K562 (cell line): ENCODE data around the gene SLC25A31. TPM values are rescaled to one million over a fixed set of nuclear protein-coding genes. Genes with fewer than 3 reads are reported as not detected.

Source experiments
- C11orf30 ChIP-seq: fragments of 450-650 bp; IDR thresholded peaks from 2 replicates; pipeline ENCODE4 v1.6.1; 2016; ENCODE audit warnings: low read depth, mild to moderate bottlenecking
- CBX1 ChIP-seq: sonication (generic); IDR thresholded peaks from 2 replicates; pipeline ENCODE4 v1.6.1; 2016; ENCODE audit warnings: antibody characterized with exemption, low read depth, mild to moderate bottlenecking
- DDX20 ChIP-seq: fragments of 450-650 bp; IDR thresholded peaks from 2 replicates; pipeline ENCODE4 v1.6.1; 2016; ENCODE audit warnings: missing genetic modification characterization, low read depth, mild to moderate bottlenecking, missing compliant biosample characterization, moderate library complexity
- E2F6 ChIP-seq, 2 experiments: IDR thresholded peaks; 2 replicates each; pipeline ENCODE4 v1.6.1; 2011; ENCODE audit warnings: borderline replicate concordance in 1 of 2, control low read depth in 1 of 2, low read depth in 1 of 2, low read length in 1 of 2, mild to moderate bottlenecking in 1 of 2, mixed read lengths in 1 of 2, moderate library complexity in 1 of 2; ENCODE audit not compliant: insufficient read depth in 1 of 2, insufficient read length in 1 of 2, poor library complexity in 1 of 2, severe bottlenecking in 1 of 2; ENCODE audit errors: extremely low read depth in 1 of 2
- FOS ChIP-seq: IDR thresholded peaks from 3 replicates; pipeline ENCODE4 v1.6.1; 2011; ENCODE audit not compliant: insufficient read length; ENCODE audit errors: extremely low read depth
- HBP1 ChIP-seq: fragments of 450-650 bp; formaldehyde crosslinking; IDR thresholded peaks from 2 replicates; pipeline ENCODE4 v1.4.0; 2022; ENCODE audit warnings: missing genetic modification characterization
- KLF6 ChIP-seq: fragments of 250-450 bp; sonication (Bioruptor Pico); IDR thresholded peaks from 2 replicates; pipeline ENCODE4 v1.4.0; 2020; ENCODE audit warnings: mild to moderate bottlenecking, moderate library complexity, borderline replicate concordance
- MCM3 ChIP-seq: fragments of 450-650 bp; IDR thresholded peaks from 2 replicates; pipeline ENCODE4 v1.6.1; 2016
- PHB ChIP-seq: fragments of 250-450 bp; sonication (Bioruptor Pico); IDR thresholded peaks from 2 replicates; pipeline ENCODE4 v1.5.0; 2021
- RBFOX2 ChIP-seq: fragments of 200-400 bp; formaldehyde crosslinking; IDR thresholded peaks from 2 replicates; pipeline ENCODE4 v1.6.1; 2017; ENCODE audit warnings: low read depth, mild to moderate bottlenecking, low read length, moderate library complexity
- SIX5 ChIP-seq, 2 experiments: IDR thresholded peaks; 2 replicates each; pipeline ENCODE4 v1.6.1; 2011; ENCODE audit warnings: low read length in 2 of 2, borderline replicate concordance in 1 of 2, low read depth in 1 of 2, mild to moderate bottlenecking in 1 of 2, moderate library complexity in 1 of 2; ENCODE audit not compliant: insufficient read depth in 1 of 2
- SP2 ChIP-seq: IDR thresholded peaks from 2 replicates; pipeline ENCODE4 v1.6.1; 2011; ENCODE audit warnings: mild to moderate bottlenecking, low read depth, low read length, moderate library complexity; ENCODE audit not compliant: poor library complexity, severe bottlenecking; ENCODE audit errors: extremely low read depth
- SREBF2 ChIP-seq: sonication (generic); formaldehyde crosslinking; IDR thresholded peaks from 2 replicates; pipeline ENCODE4 v1.4.0; 2020; ENCODE audit warnings: mild to moderate bottlenecking, missing genetic modification reagents
- STAT6 ChIP-seq: sonication (generic); formaldehyde crosslinking; IDR thresholded peaks from 2 replicates; pipeline ENCODE4 v1.8.1; 2023; ENCODE audit warnings: mild to moderate bottlenecking, missing genetic modification reagents
- XRCC5 ChIP-seq: fragments of 200-400 bp; formaldehyde crosslinking; IDR thresholded peaks from 2 replicates; pipeline ENCODE4 v1.6.1; 2017; ENCODE audit warnings: low read depth, mild to moderate bottlenecking, low read length
- ZNF124 ChIP-seq: sonication (generic); formaldehyde crosslinking; IDR thresholded peaks from 2 replicates; pipeline ENCODE4 v1.8.1; 2022; ENCODE audit warnings: missing genetic modification reagents
- ZNF431 ChIP-seq: sonication (generic); formaldehyde crosslinking; IDR thresholded peaks from 2 replicates; pipeline ENCODE4 v1.8.0; 2022; ENCODE audit warnings: mild to moderate bottlenecking, missing genetic modification reagents
- ZSCAN32 ChIP-seq: fragments of 450-650 bp; formaldehyde crosslinking; IDR thresholded peaks from 2 replicates; pipeline ENCODE4 v1.4.0; 2020; ENCODE audit warnings: mild to moderate bottlenecking, moderate library complexity
- polyA plus RNA-seq, 8 experiments: library from polyadenylated mRNA; depleted of rRNA in 4 of 8; stranded (reverse) in 5 of 8; unstranded in 3 of 8; fragments of >200 nt; fragmentation: Nextera tagmentation in 2 of 8; fragmentation: Illumina TruSeq in 1 of 8; extraction: Ambion mirVana in 2 of 8; extraction: Trizol in 1 of 8; gene quantifications; 2 replicates each; pipeline versions ENCODE4 v1.2.1 to v1.2.3, GENCODE V29; 2011 to 2014; ENCODE audit warnings: inconsistent platforms in 1 of 8, missing spikeins in 1 of 8
- total RNA-seq, 7 experiments: library from RNA; depleted of rRNA in 6 of 7; stranded (reverse); fragments of >200 nt in 6 of 7; fragmentation: Illumina TruSeq in 2 of 7; extraction: Trizol in 2 of 7; gene quantifications; 2 replicates each; pipeline versions ENCODE4 v1.2.1 to v1.2.3, GENCODE V29; 2011 to 2021; ENCODE audit warnings: low replicate concordance in 1 of 7
- TF ChIP-seq, protein P1 (sequence below): fragments of 450-650 bp; IDR thresholded peaks from 2 replicates; pipeline ENCODE4 v1.6.1; 2017; ENCODE audit warnings: mild to moderate bottlenecking, moderate library complexity
- TF ChIP-seq, protein P2 (sequence below): fragments of 150-350 bp; conservative IDR thresholded peaks from 2 replicates; pipeline ENCODE4 v1.6.1; 2014; ENCODE audit warnings: low read length

Gene SLC25A31
- total and polyA plus RNA-seq, 9 of the 15 experiments (the other 6 are each of a cell fraction or from before 2014, with no cell fraction given): 0.07 TPM; not detected in 8

- TF ChIP-seq XRCC5: no peak
- no peak for TF ChIP-seq SREBF2 (CRISPR knock-in tag)
- no peak for TF ChIP-seq SP2
- TF ChIP-seq MCM3: no peak
- no peak for TF ChIP-seq ZNF124
- no peak for TF ChIP-seq ZNF431 (CRISPR knock-in tag)
- TF ChIP-seq ZSCAN32 (CRISPR knock-in tag): no peak
- TF ChIP-seq CBX1: peak; percentile 56; the same call in 1 of the 2 replicates
- TF ChIP-seq FOS: no peak
- no peak for TF ChIP-seq PHB (CRISPR knock-in tag)
- TF ChIP-seq HBP1 (CRISPR knock-in tag): no peak
- peak in 1 of 2 experiments; percentile 9 for TF ChIP-seq E2F6 (IDR thresholded peaks at IDR 0.05; ENCODE audit: borderline replicate concordance in 1 of 2, extremely low read depth in 1 of 2, insufficient read depth in 1 of 2, insufficient read length in 1 of 2, low read depth in 1 of 2, low read length in 1 of 2, poor library complexity in 1 of 2, severe bottlenecking in 1 of 2)
- TF ChIP-seq DDX20 (tag): no peak
- TF ChIP-seq C11orf30: no peak
- TF ChIP-seq KLF6: no peak
- TF ChIP-seq RBFOX2: no peak
- no peak for TF ChIP-seq SIX5 (IDR thresholded peaks at IDR 0.05; ENCODE audit: borderline replicate concordance in 1 of 2, insufficient read depth in 1 of 2, low read depth in 1 of 2, low read length in 2 of 2)
- TF ChIP-seq, protein P1, sequence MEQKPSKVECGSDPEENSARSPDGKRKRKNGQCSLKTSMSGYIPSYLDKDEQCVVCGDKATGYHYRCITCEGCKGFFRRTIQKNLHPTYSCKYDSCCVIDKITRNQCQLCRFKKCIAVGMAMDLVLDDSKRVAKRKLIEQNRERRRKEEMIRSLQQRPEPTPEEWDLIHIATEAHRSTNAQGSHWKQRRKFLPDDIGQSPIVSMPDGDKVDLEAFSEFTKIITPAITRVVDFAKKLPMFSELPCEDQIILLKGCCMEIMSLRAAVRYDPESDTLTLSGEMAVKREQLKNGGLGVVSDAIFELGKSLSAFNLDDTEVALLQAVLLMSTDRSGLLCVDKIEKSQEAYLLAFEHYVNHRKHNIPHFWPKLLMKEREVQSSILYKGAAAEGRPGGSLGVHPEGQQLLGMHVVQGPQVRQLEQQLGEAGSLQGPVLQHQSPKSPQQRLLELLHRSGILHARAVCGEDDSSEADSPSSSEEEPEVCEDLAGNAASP: no peak
- TF ChIP-seq STAT6 (CRISPR knock-in tag): no peak
- TF ChIP-seq, protein P2, sequence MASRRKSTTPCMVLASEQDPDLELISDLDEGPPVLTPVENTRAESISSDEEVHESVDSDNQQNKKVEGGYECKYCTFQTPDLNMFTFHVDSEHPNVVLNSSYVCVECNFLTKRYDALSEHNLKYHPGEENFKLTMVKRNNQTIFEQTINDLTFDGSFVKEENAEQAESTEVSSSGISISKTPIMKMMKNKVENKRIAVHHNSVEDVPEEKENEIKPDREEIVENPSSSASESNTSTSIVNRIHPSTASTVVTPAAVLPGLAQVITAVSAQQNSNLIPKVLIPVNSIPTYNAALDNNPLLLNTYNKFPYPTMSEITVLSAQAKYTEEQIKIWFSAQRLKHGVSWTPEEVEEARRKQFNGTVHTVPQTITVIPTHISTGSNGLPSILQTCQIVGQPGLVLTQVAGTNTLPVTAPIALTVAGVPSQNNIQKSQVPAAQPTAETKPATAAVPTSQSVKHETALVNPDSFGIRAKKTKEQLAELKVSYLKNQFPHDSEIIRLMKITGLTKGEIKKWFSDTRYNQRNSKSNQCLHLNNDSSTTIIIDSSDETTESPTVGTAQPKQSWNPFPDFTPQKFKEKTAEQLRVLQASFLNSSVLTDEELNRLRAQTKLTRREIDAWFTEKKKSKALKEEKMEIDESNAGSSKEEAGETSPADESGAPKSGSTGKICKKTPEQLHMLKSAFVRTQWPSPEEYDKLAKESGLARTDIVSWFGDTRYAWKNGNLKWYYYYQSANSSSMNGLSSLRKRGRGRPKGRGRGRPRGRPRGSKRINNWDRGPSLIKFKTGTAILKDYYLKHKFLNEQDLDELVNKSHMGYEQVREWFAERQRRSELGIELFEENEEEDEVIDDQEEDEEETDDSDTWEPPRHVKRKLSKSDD: no peak
Measured at GRCh38 chr4:127782025-127782274, 51.8 kb downstream of the SLC25A31 start (continued).
